Activated naive CD4-positive, alpha-beta T cell treated with anti-CD3 and anti-CD28 coated beads, Interleukin-2, amount 10 ng/mL, durations not matched to agents 7 days and 5 days (primary cell): ENCODE measurements around the gene POLR1D.

Experiments
- CTCF ChIA-PET: fragments of 350-600 bp; sonication (Branson Sonifier 250); formaldehyde crosslinking; loops from one replicate; lab custom pipeline; 2021; ENCODE audit warnings: antibody characterized with exemption; lab: Charles Lee
- DNase-seq: peaks from one replicate; pipeline ENCODE4 v3.0.0-alpha.2; 2020
- H3K27ac Mint-ChIP-seq: one replicate; pipeline ENCODE4 v1.8.0; 2021; ENCODE audit warnings: mild to moderate bottlenecking, moderate library complexity, mixed read lengths
- H3K27me3 Mint-ChIP-seq: one replicate; pipeline ENCODE4 v1.8.0; 2021; ENCODE audit warnings: mild to moderate bottlenecking, mixed read lengths
- H3K36me3 Mint-ChIP-seq: one replicate; pipeline ENCODE4 v1.8.0; 2021; ENCODE audit warnings: mixed read lengths
- H3K4me1 Mint-ChIP-seq: one replicate; pipeline ENCODE4 v1.8.0; 2021; ENCODE audit warnings: mixed read lengths
- H3K4me3 Mint-ChIP-seq: one replicate; pipeline ENCODE4 v1.8.0; 2021; ENCODE audit warnings: mild to moderate bottlenecking, moderate library complexity, mixed read lengths
- H3K9me3 Mint-ChIP-seq: one replicate; pipeline ENCODE4 v1.8.0; 2021; ENCODE audit warnings: mixed read lengths

Gene POLR1D

DNA sequence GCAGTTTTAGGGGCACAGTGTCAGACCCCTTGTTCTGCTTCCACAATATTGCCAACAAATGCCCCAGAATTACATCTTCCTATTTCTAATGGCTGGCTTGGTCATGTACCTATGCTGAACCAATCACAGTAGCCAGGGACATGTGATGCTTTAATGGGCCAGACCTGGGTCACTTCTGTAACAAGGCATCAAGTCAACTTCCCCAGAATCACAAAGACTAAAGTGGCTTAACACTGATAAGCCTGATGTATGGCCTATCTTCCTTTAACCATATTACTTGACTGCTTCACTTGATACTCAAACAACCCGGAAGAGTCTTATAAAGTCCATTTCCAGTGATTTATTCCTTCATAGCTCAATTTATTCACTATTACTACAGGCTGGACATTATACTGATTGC lies 21.0 kb upstream of the POLR1D start:
- no peak for DNase-seq
- no peak overlapping the region for H3K27ac Mint-ChIP-seq
- no peaks in the 10 kb centered on the region for H3K9me3 Mint-ChIP-seq
- no peak overlapping the region for H3K4me3 Mint-ChIP-seq
- CTCF ChIA-PET: interaction anchor here (0.6 kb wide), 1 partner anchor 131 kb away, joined by 3 read pairs; no protein-coding TSS in a partner anchor
- no peaks in the 10 kb centered on the region for H3K36me3 Mint-ChIP-seq
- no peaks in the 10 kb centered on the region for H3K27me3 Mint-ChIP-seq
- H3K4me1 Mint-ChIP-seq: no peaks in the 10 kb centered on the region

DNA sequence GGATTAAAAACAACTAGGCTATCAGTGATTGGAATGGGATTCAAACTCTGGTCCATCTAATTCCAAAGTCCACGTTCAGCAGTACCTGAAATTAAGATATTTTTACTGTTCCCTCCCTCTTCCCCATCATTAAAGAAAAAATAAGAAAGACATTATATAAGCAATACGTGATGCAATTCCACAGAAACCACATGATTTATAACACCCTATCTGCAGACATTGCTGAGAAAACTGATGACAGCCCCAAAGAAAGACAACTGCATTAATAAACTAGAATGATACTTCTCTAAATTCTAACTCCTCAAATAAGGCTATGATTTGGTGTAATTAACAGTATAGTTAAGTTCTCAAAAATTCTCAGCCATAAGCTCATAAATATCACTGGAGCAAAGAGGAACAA lies 20.5 kb upstream of the POLR1D start:
- no peaks in the 10 kb centered on the region for H3K27me3 Mint-ChIP-seq
- H3K36me3 Mint-ChIP-seq: no peaks in the 10 kb centered on the region
- H3K27ac Mint-ChIP-seq: no peak overlapping the region
- H3K9me3 Mint-ChIP-seq: no peaks in the 10 kb centered on the region
- CTCF ChIA-PET: interaction anchor here (1.4 kb wide), 1 partner anchor 19 kb away, joined by 3 read pairs; the partner anchor contains the start of gene LNX2
- no peak for DNase-seq
- no peak overlapping the region for H3K4me3 Mint-ChIP-seq
- H3K4me1 Mint-ChIP-seq: no peaks in the 10 kb centered on the region

DNA sequence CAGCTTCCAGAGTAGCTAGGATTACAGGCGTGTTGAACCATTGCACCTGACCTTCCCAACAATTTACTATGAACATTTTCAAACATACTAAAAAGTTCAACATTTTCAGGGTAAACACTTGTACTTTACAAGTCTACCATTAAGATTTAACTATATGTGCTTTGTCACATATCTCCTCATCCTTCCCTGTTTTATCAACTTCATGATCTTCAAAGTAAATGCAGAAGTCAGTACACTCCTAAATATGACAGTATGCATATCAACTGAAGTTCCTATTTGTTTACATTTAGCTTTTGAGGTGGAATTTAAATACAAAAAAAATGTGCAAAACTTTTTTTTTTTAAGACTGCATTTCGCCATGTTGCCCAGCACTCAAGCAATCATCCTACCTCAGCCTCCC lies 19.9 kb upstream of the POLR1D start:
- CTCF ChIA-PET: interaction anchor here (1.4 kb wide), 1 partner anchor 19 kb away, joined by 3 read pairs; the partner anchor contains the start of gene LNX2
- Mint-ChIP-seq H3K27me3 (no peaks in the 10 kb centered on the region), H3K36me3 (no peaks in the 10 kb centered on the region), H3K9me3 (no peaks in the 10 kb centered on the region), H3K4me1 (no peaks in the 10 kb centered on the region), H3K4me3 (no peak overlapping the region), H3K27ac (no peak overlapping the region)
- DNase-seq: no peak

DNA sequence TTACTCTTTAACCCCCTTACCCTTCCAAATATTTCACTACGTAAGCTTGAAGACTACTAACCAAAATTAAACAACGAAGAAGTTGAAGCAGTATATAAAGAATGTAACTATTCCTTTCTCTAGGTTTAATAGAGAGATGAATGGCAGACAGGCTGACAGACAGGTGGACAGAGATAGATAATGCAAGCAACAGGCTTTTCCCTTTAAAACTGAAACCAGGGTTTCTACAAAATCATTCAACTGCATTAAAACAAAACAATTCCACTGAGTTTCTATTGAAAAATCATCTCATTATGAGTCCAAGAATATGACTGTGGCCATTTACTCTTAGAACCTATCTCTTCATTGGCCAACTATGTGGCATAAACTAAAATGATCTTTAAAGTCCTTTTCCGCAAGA lies 16.6 kb upstream of the POLR1D start:
- no peaks in the 10 kb centered on the region for H3K36me3 Mint-ChIP-seq
- H3K27ac Mint-ChIP-seq: no peak overlapping the region
- H3K9me3 Mint-ChIP-seq: no peaks in the 10 kb centered on the region
- H3K27me3 Mint-ChIP-seq: no peaks in the 10 kb centered on the region
- no peaks in the 10 kb centered on the region for H3K4me1 Mint-ChIP-seq
- no peak overlapping the region for H3K4me3 Mint-ChIP-seq
- CTCF ChIA-PET: no interaction called here
- DNase-seq: no peak

DNA sequence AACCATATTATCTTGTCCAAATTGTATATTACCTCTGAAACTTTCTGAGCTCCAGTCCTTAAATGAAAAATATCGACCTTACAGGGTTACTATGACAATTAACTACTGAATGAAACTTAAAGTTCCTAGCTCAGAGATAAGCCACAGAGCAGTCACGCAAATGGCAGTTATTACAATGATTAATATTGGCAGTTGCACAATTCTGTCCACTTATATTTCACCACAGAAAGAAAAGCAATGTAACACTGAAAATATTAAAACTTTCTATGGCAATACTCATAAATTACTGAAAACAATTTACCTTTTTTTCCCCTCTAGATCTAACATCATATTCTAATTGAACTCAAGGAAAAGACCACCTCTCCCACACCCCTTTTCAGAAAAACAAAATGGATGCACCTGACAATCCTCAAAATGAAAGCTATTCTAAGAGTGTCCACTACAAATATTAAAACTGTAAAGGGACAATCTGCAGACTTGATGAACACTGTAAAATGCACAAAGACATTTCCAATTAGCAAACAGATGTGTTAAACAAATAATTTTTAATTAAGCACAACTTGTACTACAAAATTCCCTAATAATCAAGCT lies 16.0 kb upstream of the POLR1D start:
- Mint-ChIP-seq H3K27me3 (no peaks in the 10 kb centered on the region), H3K36me3 (no peaks in the 10 kb centered on the region), H3K4me3 (no peak overlapping the region), H3K27ac (no peak overlapping the region), H3K4me1 (no peaks in the 10 kb centered on the region), H3K9me3 (no peaks in the 10 kb centered on the region)
- CTCF ChIA-PET: no interaction called here
- no peak for DNase-seq

DNA sequence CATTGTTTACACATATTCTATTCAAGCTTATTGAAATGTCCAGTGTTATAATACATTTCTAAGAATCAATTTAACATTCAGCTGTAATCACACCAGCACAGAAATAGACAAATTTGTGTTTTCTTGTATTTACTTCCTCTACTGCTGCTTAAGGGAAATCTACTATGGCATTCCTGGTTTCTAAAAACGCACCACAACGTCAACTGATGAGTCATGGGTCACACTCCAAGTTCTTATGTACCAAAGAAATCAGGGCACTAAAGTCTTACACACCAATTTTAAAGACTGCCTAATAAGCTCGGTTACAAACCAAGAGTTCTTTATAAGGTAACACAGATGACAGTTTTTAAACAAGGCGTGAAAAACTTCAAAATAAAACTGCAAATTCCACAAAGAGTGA lies 14.6 kb upstream of the POLR1D start:
- Mint-ChIP-seq H3K27ac (no peak overlapping the region), H3K4me3 (no peak overlapping the region), H3K4me1 (peaks cover 4% of the 10 kb centered on the region), H3K9me3 (no peaks in the 10 kb centered on the region), H3K36me3 (no peaks in the 10 kb centered on the region), H3K27me3 (no peaks in the 10 kb centered on the region)
- CTCF ChIA-PET: no interaction called here
- DNase-seq: no peak

DNA sequence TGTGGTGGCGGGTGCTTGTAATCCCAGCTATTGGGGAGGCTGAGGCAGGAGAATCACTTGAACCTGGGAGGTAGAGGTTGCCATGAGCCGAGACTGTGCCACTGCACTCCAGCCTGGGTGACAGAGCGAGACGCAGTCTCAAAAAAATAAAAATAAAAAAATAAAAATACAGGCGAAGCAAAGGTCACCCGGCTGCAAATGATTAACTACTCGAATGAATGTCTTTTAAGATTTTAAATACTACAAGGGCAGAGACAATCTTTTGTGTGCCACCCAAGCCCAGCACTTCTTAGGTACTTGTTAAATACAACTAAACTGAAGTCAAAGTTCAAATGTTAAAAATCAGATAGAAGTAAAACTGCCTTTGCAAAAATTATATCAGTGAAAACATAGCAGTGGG lies 8.1 kb upstream of the POLR1D start:
- peaks cover 16% of the 10 kb centered on the region for H3K4me1 Mint-ChIP-seq
- CTCF ChIA-PET: no interaction called here

DNA sequence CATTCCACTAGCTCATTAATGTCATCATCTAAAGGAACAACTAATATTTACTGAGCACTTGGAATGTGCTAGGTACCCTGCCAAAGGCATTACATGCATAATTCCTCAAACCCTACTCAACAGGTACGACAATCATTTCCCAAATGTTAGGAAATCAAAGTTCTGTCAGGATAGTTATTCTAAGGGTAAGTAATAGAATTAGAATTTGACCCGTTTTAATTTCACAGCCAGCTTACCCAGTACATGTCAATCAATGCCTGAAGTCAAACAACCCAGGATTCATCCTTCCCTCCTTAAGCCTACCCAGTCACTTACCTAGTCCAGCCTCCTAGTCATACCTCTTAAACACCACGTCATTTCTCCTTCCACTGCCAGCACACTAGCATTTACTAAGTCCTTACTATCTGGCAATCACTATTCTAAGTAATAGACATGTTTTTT lies 3.8 kb upstream of the POLR1D start:
- Mint-ChIP-seq H3K27ac (no peak overlapping the region), H3K27me3 (no peaks in the 10 kb centered on the region), H3K4me3 (peak overlapping the region; percentile 17), H3K9me3 (peaks cover 7% of the 10 kb centered on the region), H3K4me1 (peaks cover 32% of the 10 kb centered on the region), H3K36me3 (peaks cover 14% of the 10 kb centered on the region)
- DNase-seq: no peak
- CTCF ChIA-PET: no interaction called here

More for the DNA sequence above, 8.1 kb upstream of the POLR1D start:
- H3K9me3 Mint-ChIP-seq: peaks cover 7% of the 10 kb centered on the region
- no peak overlapping the region for H3K27ac Mint-ChIP-seq
- no peak overlapping the region for H3K4me3 Mint-ChIP-seq
- H3K36me3 Mint-ChIP-seq: peaks cover 6% of the 10 kb centered on the region
- no peak for DNase-seq
- H3K27me3 Mint-ChIP-seq: no peaks in the 10 kb centered on the region

DNA sequence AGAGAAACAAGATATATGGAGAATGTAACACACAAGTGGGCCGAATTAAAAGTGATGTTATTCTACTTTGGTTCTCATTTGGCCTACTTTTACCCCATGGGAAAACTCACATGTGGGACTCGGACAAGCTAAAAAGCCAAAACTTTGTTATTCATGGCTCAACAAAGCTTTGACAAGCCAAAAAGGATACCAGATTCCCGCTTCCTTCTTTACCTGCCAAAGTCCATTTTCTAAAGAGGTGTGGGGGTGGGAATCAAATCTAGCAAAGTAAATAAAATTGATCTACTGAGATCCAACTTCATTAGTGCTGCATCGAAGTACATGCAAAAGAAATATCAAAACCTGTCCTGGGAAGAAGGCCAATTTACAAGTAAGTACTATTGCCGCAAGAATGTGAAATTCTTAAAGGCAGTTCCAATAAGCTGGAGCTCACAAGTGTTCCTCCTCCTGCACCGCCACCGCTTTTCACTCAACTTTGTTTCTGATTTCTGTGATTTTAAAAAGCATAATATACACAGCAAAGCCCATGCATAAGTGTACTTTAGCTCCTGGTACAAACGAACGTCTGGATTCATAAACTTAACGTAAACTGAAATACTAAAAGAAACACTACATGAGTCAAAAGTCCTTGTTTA lies 2.5 kb upstream of the POLR1D start:
- DNase-seq: no peak
- Mint-ChIP-seq H3K9me3 (peaks cover 5% of the 10 kb centered on the region), H3K4me1 (peaks cover 45% of the 10 kb centered on the region), H3K27ac (peak overlapping the region; percentile 82), H3K36me3 (peaks cover 26% of the 10 kb centered on the region), H3K27me3 (no peaks in the 10 kb centered on the region), H3K4me3 (peak overlapping the region; percentile 92)
- CTCF ChIA-PET: interaction anchor here (1.3 to 1.5 kb wide), 4 partner anchors 25 to 151 kb away, joined by 3 read pairs; no protein-coding TSS in a partner anchor

DNA sequence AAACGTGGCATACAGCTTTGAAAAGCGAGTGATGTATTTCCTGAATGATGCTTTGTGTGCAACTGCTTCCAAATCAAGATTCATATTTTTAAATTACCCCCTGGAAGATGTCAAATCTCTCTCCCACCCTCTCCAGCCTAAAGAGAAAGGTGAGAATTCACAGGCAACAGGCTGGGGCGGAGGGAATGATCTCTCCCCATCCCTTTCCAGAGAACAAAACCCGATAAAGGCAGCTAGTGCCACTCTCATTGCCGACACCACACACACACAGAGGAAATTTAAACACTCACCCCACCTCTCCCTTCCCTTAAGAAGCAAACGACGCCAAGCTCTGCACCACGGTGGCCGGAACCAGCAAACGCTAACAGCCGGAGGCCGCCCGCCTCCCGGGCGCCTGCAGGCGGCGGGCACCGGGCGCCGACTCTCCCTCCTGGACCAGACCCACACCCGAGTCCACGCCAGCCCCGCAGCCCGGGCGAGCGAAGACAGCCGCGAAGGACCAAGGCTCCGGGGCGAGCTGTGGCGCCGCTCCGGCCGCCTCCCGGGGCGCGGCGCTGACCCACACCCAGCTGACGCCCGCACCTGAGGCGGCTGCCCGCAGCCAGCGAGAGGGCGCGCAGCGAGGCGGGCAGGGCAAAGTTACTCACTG lies 1.8 kb upstream of the POLR1D start:
- Mint-ChIP-seq H3K36me3 (peaks cover 23% of the 10 kb centered on the region), H3K9me3 (peaks cover under 1% of the 10 kb centered on the region), H3K4me3 (peak overlapping the region; percentile 92), H3K4me1 (peaks cover 48% of the 10 kb centered on the region), H3K27ac (peak overlapping the region; percentile 82), H3K27me3 (no peaks in the 10 kb centered on the region)
- peak; percentile 65 for DNase-seq
- CTCF ChIA-PET: interaction anchor here (0.7 to 1.5 kb wide), 6 partner anchors 17 to 151 kb away, joined by 3 read pairs; no protein-coding TSS in a partner anchor

DNA sequence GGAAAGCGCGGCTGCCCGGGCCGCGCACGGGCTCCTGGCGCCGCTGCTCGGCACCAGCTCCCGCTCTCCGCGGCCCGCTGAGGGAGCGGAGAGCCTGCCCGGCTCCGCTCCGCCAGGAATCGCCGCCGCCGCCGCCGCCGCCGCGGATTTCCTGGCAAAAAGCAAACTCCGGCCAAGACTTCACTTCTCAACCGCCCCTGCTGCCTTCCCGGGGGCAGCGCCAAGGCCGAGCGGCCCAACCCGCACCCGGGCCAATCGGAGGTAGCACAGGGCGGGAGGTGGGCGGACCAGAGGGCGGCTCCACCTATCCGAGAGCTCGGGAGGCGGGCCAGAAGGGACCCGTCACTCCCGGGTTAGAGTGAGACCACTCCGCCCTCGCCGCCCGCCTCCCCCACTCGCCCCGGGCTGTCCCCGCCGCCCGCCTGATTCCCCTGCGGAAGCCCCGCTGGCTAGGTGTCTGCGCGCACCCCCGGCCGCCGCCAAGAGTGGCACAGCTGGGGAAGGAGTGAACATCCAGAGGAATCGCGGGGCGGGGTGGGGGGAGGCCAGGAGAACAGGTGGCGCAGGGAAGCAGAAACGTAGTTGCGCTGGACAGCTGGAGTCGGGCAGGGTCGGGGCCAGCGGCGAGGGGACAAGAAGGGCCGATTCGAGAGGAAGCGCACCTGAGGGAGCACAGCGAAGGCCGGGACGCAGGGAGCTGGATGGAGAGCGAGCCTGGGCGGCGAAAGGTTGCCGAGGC lies 1.1 kb upstream of the POLR1D start, which contains the start of gene LNX2:
LNX2 (minus strand) TSS at position 153 of the 739 bp plus-strand sequence. CDS start 38,826 bp downstream, outside the sequence.
- DNase-seq: peak; percentile 97
- Mint-ChIP-seq H3K4me1 (peaks cover 54% of the 10 kb centered on the region), H3K4me3 (peak within 1 kb of the TSS; percentile 92), H3K27ac (peak within 1 kb of the TSS; percentile 98), H3K9me3 (no peaks in the 10 kb centered on the region), H3K36me3 (peaks cover 28% of the 10 kb centered on the region), H3K27me3 (no peaks in the 10 kb centered on the region)
- CTCF ChIA-PET: interaction anchor here (0.7 to 1.5 kb wide), 4 partner anchors 16 to 88 kb away, joined by 3 read pairs; no protein-coding TSS in a partner anchor

DNA sequence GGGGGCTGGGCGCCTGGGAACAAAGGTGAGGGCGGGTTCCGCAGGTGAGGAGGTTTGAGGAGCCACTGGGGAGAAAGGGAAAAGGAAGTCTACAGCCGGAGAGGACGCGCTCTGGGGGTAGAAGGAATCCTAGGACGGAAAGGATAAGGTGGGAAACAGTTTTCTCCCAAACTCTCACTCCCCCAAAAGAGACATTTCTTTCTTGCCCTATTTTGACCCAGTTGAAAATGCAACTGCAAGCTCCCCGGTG lies 651 bp upstream of the POLR1D start:
- Mint-ChIP-seq H3K4me1 (peaks cover 57% of the 10 kb centered on the region), H3K9me3 (no peaks in the 10 kb centered on the region), H3K27me3 (no peaks in the 10 kb centered on the region), H3K27ac (peak overlapping the region; percentile 98), H3K36me3 (peaks cover 32% of the 10 kb centered on the region), H3K4me3 (peak overlapping the region; percentile 92)
- no peak for DNase-seq
- CTCF ChIA-PET: no interaction called here

DNA sequence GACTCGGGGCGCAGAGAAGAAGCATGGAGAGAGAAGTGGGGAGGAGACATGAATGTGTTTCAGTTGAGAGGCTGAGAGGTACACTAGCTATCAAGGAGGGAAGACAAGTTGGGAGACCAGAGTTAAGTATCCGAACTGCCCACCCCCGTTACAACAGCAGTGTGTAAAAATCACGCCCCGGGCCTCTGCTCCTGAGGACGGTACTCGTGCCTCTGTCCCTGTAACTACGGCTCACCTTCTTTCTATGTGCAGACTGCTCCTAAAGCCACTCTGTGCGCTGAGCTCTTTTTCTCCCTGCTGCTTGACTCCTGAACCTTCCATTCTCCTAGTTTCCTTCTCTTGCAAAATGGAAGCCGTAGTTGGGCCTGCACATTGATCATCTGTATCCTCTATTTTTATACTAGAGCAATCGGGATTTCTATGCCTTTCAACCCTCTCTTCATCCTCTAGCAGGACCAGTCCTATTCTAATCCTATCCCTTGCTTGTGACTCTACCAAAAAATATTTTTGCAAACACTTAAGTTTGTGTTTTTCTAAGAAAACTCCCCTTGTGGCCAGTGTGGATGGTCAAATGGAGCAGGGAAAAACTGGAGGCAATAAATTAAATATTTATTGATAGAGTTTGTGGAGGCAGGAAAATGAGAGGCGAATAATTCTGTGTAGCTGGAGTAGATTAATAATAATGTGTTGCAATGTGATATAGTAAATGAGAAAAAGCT lies 569 bp downstream of the POLR1D start:
- DNase-seq: no peak
- peaks cover 36% of the 10 kb centered on the region for H3K36me3 Mint-ChIP-seq
- peak overlapping the region; percentile 88 for H3K4me3 Mint-ChIP-seq
- peak overlapping the region; percentile 92 for H3K27ac Mint-ChIP-seq
- CTCF ChIA-PET: no interaction called here
- H3K4me1 Mint-ChIP-seq: peaks cover 64% of the 10 kb centered on the region
- no peaks in the 10 kb centered on the region for H3K9me3 Mint-ChIP-seq
- no peaks in the 10 kb centered on the region for H3K27me3 Mint-ChIP-seq
